Immature natural killer cell (primary cell): ENCODE data around the gene GLT1D1. TPM values are rescaled to one million over a fixed set of nuclear protein-coding genes. Genes with fewer than 3 reads are reported as not detected.

Experiments used
- DNase-seq, 3 donors: peaks; one replicate each; pipeline ENCODE4 v3.0.0; 2022; ENCODE audit warnings: mixed read lengths in 1 of 3
- H3K27ac Mint-ChIP-seq, 6 donors: one replicate each; pipeline ENCODE4 v1.8.0; 2020; ENCODE audit warnings: mixed read lengths in 6 of 6, mild to moderate bottlenecking in 5 of 6, inconsistent platforms in 4 of 6, moderate library complexity in 3 of 6
- H3K27me3 Mint-ChIP-seq, 3 donors: one replicate each; pipeline ENCODE4 v1.8.0; 2020 to 2021; ENCODE audit warnings: low read depth in 3 of 3, mild to moderate bottlenecking in 3 of 3, mixed read lengths in 3 of 3, moderate library complexity in 3 of 3, inconsistent platforms in 1 of 3
- H3K36me3 Mint-ChIP-seq, 3 donors: one replicate each; pipeline ENCODE4 v1.8.0; 2020; ENCODE audit warnings: mixed read lengths in 3 of 3, inconsistent platforms in 2 of 3, mild to moderate bottlenecking in 2 of 3
- H3K4me1 Mint-ChIP-seq, 2 donors: one replicate each; pipeline ENCODE4 v1.8.0; 2020; ENCODE audit warnings: inconsistent platforms in 2 of 2, mild to moderate bottlenecking in 2 of 2, mixed read lengths in 2 of 2, moderate library complexity in 1 of 2
- H3K4me3 Mint-ChIP-seq, 5 donors: one replicate each; pipeline ENCODE4 v1.8.0; 2020; ENCODE audit warnings: mild to moderate bottlenecking in 5 of 5, mixed read lengths in 5 of 5, inconsistent platforms in 3 of 5, moderate library complexity in 3 of 5
- H3K9me3 Mint-ChIP-seq, 6 donors: one replicate each; pipeline ENCODE4 v1.8.0; 2020; ENCODE audit warnings: mild to moderate bottlenecking in 6 of 6, mixed read lengths in 6 of 6, inconsistent platforms in 4 of 6, moderate library complexity in 3 of 6
- polyA plus RNA-seq, 3 donors: library from polyadenylated mRNA; unstranded; fragments of 300-500 nt; fragmentation: Illumina TruSeq; gene quantifications; one replicate each; pipeline ENCODE4 v1.2.3, GENCODE V29; 2021

GLT1D1 gene
- polyA plus RNA-seq, 3 donors from 2014 or later: 2.5 TPM; not detected in 2

DNA sequence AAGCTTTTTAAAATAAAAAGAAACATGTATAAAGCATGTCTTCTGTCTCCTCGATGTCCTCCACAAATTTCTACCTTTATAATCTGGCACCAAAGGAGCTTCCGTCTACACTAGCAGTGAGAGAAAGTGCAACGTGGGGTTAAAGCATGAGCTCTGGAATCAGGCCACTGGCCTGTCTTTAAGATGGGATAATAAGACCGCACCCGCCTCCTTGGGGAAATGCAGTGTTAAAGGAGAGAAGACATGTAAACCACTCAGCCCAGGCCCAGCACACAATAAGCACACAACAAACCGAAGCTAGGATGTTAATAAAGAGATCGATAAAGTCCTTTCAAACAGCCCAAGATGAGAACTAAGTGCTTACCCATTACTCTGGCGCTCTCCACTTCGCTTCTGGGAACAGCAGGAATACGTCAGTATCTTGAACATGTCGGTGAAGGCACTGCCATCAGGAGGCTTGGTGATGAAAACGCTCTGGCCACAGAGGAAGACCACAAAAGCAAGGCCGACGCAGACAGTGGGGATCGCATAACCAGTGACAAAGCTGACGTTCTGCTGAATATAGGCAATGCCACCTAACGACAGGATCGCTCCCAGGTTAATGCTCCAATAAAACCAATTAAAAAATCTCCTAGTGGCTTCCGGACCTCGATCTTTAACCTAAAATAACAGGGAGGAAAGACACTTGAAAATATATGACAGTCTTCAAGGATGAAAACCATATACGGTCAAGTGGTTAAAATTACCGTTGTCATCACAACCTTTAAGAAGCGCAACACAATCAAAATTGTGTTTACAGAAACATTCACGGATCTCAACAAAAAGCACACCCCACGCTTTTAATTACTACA is 38.6 kb upstream of the GLT1D1 start:
- peak; percentile 84 to 87 (median 85) for DNase-seq
- peaks cover 13 to 31% (median 13%) of the 10 kb centered on the region in 3 donors for H3K36me3 Mint-ChIP-seq
- H3K27ac Mint-ChIP-seq: peak overlapping the region; percentile 92 to 100 (median 99)
- peaks cover 99 to 100% of the 10 kb centered on the region in 2 donors for H3K4me1 Mint-ChIP-seq
- H3K9me3 Mint-ChIP-seq: no peaks in the 10 kb centered on the region
- peaks cover 19 to 60% (median 21%) of the 10 kb centered on the region in 3 donors for H3K27me3 Mint-ChIP-seq
- peak overlapping the region; percentile 72 to 85 (median 84) for H3K4me3 Mint-ChIP-seq

- no peak for DNase-seq
- Mint-ChIP-seq H3K4me3 (peak overlapping the region; percentile 59 to 74 (median 68)), H3K36me3 (peaks cover 13 to 28% (median 17%) of the 10 kb centered on the region in 3 donors), H3K4me1 (peaks cover 99 to 100% of the 10 kb centered on the region in 2 donors), H3K9me3 (no peaks in the 10 kb centered on the region), H3K27ac (peak overlapping the region; percentile 92 to 100 (median 99)), H3K27me3 (peaks cover 14 to 48% (median 19%) of the 10 kb centered on the region in 3 donors)
These were observed 37.3 kb upstream of the GLT1D1 start for GRCh38 chr12:128815779-128816642.

DNA sequence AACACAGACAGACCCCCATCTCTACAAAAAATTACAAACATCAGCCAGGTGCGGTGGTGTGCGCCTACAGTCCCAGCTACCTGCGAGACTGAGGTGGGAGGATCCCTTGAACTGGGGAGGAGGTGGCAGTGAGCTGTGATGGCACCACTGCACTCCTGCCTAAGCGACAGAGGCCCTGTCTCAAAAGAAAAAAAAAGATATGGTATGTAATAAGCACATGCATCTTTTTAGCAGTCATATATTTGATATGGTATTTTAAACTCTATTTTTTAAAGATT is 36.7 kb upstream of the GLT1D1 start:
- DNase-seq: no peak
- Mint-ChIP-seq H3K36me3 (peaks cover 13 to 27% (median 17%) of the 10 kb centered on the region in 3 donors), H3K4me1 (peaks cover 99 to 100% of the 10 kb centered on the region in 2 donors), H3K4me3 (peak overlapping the region; percentile 41 to 74 (median 68)), H3K9me3 (no peaks in the 10 kb centered on the region), H3K27me3 (peaks cover 12 to 46% (median 15%) of the 10 kb centered on the region in 3 donors), H3K27ac (peak overlapping the region; percentile 92 to 100 (median 99))

DNA sequence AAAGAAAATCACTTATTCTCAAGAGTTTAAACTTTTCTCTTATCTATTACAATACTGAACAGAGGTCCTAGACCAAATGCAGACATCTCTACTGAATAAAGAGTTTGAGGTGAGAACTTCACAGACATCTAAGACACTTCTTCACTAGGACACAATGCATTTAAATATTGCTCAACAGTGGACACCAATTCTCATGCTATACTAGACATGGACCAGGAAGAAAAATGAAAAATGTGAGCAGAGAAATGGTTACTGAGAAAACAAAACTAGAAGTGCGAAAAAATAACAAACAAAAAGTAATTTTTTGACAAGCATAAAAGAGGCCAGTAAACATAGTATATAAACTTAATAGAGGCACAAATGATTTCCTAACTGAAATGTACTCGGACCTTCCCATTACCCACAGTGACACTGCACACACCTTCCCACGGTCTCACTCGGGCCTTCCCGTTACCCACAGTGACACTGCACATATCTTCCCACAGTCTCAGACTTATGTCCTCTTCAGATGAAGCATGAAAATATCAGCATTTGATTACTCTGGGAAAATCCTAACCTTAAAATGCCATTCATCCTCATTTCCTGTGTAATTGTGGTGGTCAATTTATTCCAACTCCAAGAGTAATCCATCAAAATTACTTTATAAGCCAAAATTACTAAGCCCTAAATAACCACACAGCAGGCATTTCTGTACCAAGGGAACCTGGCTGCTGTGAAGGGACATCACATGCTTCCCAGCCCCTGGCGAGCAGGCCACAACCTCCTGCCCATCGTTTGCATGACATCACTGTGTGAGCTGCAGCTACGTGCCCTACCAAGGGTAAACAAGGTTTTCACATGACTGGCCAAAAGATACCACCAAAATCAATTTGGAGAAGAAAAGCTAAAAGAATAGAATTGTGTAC is 35.9 kb upstream of the GLT1D1 start:
- Mint-ChIP-seq H3K27ac (peak overlapping the region; percentile 92 to 100 (median 96)), H3K4me1 (peaks cover 99 to 100% of the 10 kb centered on the region in 2 donors), H3K9me3 (no peaks in the 10 kb centered on the region), H3K27me3 (peaks cover 8 to 44% (median 13%) of the 10 kb centered on the region in 3 donors), H3K4me3 (peak overlapping the region; percentile 67 to 75 (median 73)), H3K36me3 (peaks cover 13 to 26% (median 17%) of the 10 kb centered on the region in 3 donors)
- DNase-seq: peak; percentile 62 to 70 (median 66)

GRCh38 chr12:128818065-128819022 is 34.9 kb upstream of the GLT1D1 start:
- H3K9me3 Mint-ChIP-seq: no peaks in the 10 kb centered on the region
- H3K4me1 Mint-ChIP-seq: peaks cover 90 to 92% of the 10 kb centered on the region in 2 donors
- H3K27ac Mint-ChIP-seq: peak overlapping the region; percentile 92 to 100 (median 96)
- H3K36me3 Mint-ChIP-seq: peaks cover 11 to 24% (median 17%) of the 10 kb centered on the region in 3 donors
- H3K4me3 Mint-ChIP-seq: peak overlapping the region; percentile 67 to 75 (median 73)
- peaks cover 8 to 35% (median 12%) of the 10 kb centered on the region in 3 donors for H3K27me3 Mint-ChIP-seq
- DNase-seq: no peak

GRCh38 chr12:128819293-128820144 is 33.8 kb upstream of the GLT1D1 start:
- peaks cover 5 to 30% (median 15%) of the 10 kb centered on the region in 3 donors for H3K27me3 Mint-ChIP-seq
- no peak for DNase-seq
- peak overlapping the region; percentile 33 to 92 (median 87) for H3K4me3 Mint-ChIP-seq
- H3K9me3 Mint-ChIP-seq: no peaks in the 10 kb centered on the region
- peak overlapping the region; percentile 92 to 100 (median 98) for H3K27ac Mint-ChIP-seq
- peaks cover 5 to 15% (median 11%) of the 10 kb centered on the region in 3 donors for H3K36me3 Mint-ChIP-seq
- peaks cover 80 to 84% of the 10 kb centered on the region in 2 donors for H3K4me1 Mint-ChIP-seq

GRCh38 chr12:128820253-128820652 is 33.0 kb upstream of the GLT1D1 start:
- peaks cover 79 to 80% of the 10 kb centered on the region in 2 donors for H3K4me1 Mint-ChIP-seq
- no peak for DNase-seq
- H3K9me3 Mint-ChIP-seq: no peaks in the 10 kb centered on the region
- H3K27me3 Mint-ChIP-seq: peaks cover 0 to 24% (median 9%) of the 10 kb centered on the region in 3 donors
- peak overlapping the region; percentile 36 to 92 (median 87) for H3K4me3 Mint-ChIP-seq
- H3K36me3 Mint-ChIP-seq: peaks cover 5 to 10% (median 7%) of the 10 kb centered on the region in 3 donors
- H3K27ac Mint-ChIP-seq: peak overlapping the region; percentile 92 to 100 (median 98)

DNA sequence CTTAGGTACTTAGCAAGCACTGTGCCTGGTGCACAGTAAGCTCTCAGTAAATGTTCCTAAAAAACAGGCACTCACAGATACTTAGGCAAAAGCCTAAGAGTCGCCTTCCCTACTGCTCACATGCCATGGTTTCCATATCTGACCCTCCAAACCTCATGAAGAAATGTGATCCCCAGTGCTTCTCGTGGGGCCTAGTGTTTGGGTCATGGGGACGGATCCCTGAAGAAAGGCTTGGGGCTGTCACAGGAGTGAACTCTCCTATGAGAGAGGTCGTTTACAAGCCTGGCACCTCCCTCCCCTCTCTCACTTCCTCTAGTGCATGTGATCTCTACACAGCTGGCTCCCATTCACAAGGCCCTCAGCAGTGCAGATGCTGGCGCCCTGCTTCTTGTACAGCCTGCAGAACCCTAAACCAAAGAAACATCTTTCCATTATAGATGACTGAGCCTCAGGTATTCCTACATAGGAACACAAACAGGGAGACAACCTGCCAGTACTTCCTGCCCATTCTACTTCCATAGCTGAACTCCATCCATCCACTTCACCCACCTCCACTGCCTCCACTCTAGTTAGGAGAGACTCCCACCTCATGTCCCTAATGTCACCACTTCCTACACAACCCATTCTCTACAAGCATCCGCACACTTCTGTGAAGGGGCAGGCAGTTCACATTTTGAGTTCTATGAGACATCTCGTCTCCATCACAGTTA is 32.4 kb upstream of the GLT1D1 start:
- peak overlapping the region; percentile 92 to 100 (median 98) for H3K27ac Mint-ChIP-seq
- H3K4me3 Mint-ChIP-seq: peak overlapping the region; percentile 79 to 92 (median 87)
- H3K4me1 Mint-ChIP-seq: peaks cover 73 to 74% of the 10 kb centered on the region in 2 donors
- DNase-seq: peak; percentile 45 to 58 (median 51)
- H3K36me3 Mint-ChIP-seq: peaks cover 5 to 10% (median 7%) of the 10 kb centered on the region in 3 donors
- no peaks in the 10 kb centered on the region for H3K9me3 Mint-ChIP-seq
- H3K27me3 Mint-ChIP-seq: peaks cover 0 to 23% (median 9%) of the 10 kb centered on the region in 3 donors

- peak overlapping the region; percentile 85 to 88 (median 86) for H3K4me3 Mint-ChIP-seq
- no peaks in the 10 kb centered on the region for H3K9me3 Mint-ChIP-seq
- peak in 1 of 3 donors; percentile 17 for DNase-seq
- peak overlapping the region; percentile 82 to 91 (median 88) for H3K27ac Mint-ChIP-seq
- peaks cover 0 to 17% (median 9%) of the 10 kb centered on the region in 3 donors for H3K27me3 Mint-ChIP-seq
- H3K4me1 Mint-ChIP-seq: peaks cover 63% of the 10 kb centered on the region in 2 donors
- H3K36me3 Mint-ChIP-seq: peaks cover 5 to 10% (median 7%) of the 10 kb centered on the region in 3 donors
These were observed 29.9 kb upstream of the GLT1D1 start for GRCh38 chr12:128823216-128823915.
